H1 (cell line): ENCODE data around the gene CTSC. TPM values are rescaled to one million over a fixed set of nuclear protein-coding genes. Genes with fewer than 3 reads are reported as not detected.

Experiments
- HDAC6 ChIP-seq: IDR thresholded peaks from one replicate; pipeline ENCODE4 v1.7.1; 2012; ENCODE audit warnings: low read depth, mild to moderate bottlenecking, inconsistent platforms, low read length, moderate library complexity
- polyA plus RNA-seq, 7 experiments: library from polyadenylated mRNA; depleted of rRNA in 3 of 7; stranded (reverse) in 5 of 7; unstranded in 2 of 7; fragments of >200 nt in 5 of 7; fragments of 200-250 nt in 2 of 7; gene quantifications; 1 replicate in 5 of 7; 2 replicates in 1 of 7; 4 replicates in 1 of 7; pipeline versions ENCODE4 v1.2.1 to v1.2.3, GENCODE V29; 2011 to 2013; ENCODE audit warnings: missing spikeins in 2 of 7, mixed read lengths in 2 of 7
- total RNA-seq: library from RNA; stranded (reverse); fragmentation: NEBNext Ultra II Directional; extraction: Animal tissue kit (Norgen Biotek cat#: 25700); gene quantifications from 2 replicates; pipeline ENCODE4 v1.2.1, GENCODE V29; 2021

CTSC gene
- total and polyA plus RNA-seq, 2 of the 8 experiments (the other 6 are each of a cell fraction or from before 2014, with no cell fraction given), result 347 to 369 TPM

GRCh38 chr11:88377646-88378045 is 40.1 kb upstream of the CTSC start (continued):
- no peak for TF ChIP-seq HDAC6
